GM12872 (cell line): ENCODE measurements around the gene NEMP2.

Source experiments
- TF ChIP-seq, protein P1 (sequence below): IDR thresholded peaks from 3 replicates; pipeline ENCODE4 v1.5.1; 2011; ENCODE audit warnings: low read depth, mild to moderate bottlenecking, low read length, moderate library complexity; ENCODE audit not compliant: insufficient read depth

NEMP2 gene

GRCh38 chr2:190569994-190570755, 35.7 kb upstream of the NEMP2 start:
- TF ChIP-seq, protein P1, sequence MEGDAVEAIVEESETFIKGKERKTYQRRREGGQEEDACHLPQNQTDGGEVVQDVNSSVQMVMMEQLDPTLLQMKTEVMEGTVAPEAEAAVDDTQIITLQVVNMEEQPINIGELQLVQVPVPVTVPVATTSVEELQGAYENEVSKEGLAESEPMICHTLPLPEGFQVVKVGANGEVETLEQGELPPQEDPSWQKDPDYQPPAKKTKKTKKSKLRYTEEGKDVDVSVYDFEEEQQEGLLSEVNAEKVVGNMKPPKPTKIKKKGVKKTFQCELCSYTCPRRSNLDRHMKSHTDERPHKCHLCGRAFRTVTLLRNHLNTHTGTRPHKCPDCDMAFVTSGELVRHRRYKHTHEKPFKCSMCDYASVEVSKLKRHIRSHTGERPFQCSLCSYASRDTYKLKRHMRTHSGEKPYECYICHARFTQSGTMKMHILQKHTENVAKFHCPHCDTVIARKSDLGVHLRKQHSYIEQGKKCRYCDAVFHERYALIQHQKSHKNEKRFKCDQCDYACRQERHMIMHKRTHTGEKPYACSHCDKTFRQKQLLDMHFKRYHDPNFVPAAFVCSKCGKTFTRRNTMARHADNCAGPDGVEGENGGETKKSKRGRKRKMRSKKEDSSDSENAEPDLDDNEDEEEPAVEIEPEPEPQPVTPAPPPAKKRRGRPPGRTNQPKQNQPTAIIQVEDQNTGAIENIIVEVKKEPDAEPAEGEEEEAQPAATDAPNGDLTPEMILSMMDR: no peak

GRCh38 chr2:190564838-190565237, 30.3 kb upstream of the NEMP2 start:
- TF ChIP-seq, protein P1: no peak

DNA sequence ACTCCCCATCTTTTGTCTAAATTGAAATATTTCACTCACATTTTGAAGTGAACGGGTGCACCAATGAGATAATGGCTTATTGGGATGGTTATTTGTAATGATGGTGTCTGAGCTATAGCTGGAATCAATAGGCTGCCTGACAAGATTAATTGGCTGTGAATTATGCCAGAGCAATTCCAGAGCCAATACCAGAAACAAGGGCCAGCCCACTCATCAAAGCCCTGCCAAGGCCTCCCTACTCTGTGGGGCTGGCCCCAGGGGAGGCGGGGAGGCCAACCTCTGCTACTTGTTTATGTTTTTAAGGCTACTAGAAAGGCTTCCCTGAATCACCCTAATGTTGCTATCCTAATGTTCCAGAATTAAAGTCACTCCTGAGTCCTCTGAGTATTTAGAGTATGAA, 29.1 kb upstream of the NEMP2 start:
- TF ChIP-seq, protein P1: no peak

DNA sequence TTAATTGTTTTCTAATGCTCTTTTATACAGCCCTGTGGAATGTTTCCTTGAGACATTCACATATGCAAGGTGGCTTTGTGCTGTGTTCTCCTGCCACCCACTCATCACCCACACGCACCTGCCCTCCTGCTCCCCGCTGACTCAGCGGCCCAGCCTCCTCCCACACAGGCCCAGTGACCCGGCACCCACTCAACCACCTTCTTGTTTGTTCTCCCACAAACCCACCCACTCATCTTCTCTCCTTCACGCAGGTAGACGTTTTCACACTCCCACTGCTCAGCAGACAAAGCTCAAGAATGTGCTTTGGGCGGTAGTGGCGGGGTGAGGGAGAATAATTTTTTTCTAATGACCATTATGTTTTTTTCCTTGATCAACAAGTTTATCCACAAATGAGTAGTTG, 28.6 kb upstream of the NEMP2 start:
- TF ChIP-seq, protein P1: no peak

GRCh38 chr2:190562121-190562520, 27.6 kb upstream of the NEMP2 start:
- TF ChIP-seq, protein P1: no peak

DNA sequence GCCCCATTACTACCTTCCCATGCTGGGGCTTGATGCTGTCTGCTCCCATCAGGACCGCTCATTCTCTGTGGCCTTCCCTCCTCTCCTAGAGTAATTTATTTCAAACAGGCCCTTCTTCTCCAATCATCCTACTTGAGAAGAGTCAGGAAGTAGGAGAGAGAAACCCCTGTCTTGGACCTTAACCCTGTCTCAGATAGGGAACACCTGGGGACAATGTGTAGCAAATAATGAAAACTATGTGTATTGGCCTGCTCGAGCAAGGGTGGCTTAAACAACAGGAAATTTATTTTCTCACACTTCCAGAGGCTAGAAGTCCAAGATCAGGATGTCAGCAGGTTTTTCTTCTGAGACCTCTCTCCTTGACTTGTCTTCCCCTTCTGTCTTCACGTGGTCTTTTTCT, 26.6 kb upstream of the NEMP2 start:
- TF ChIP-seq, protein P1: no peak

DNA sequence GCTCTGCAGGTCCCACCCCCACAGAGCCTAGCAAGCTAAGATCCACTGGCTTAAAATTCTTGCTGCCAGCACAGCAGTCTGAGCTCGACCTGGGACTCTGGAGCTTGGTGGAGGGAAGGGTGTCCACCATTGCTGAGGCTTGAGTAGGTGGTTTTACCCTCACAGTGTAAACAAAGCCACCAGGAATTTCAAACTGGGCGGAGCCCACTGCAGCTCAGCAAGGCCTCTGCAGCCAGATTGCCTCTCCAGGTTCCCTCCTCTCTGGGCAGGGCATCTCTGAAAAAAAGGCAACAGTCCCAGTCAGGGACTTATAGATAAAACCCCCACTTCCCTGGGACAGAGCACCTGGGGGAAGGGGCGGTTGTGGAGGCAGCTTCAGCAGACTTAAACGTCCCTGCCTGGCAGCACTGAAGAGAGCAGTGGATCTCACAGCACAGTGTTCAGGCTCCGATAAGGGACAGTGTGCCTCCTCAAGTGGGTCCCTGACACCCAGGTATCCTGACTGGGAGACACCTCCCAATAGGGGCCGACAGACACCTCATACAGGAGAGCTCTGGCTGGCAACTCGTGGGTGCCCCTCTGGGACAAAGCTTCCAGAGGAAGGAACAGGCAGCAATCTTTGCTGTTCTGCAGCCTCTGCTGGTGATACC, 20.0 kb upstream of the NEMP2 start:
- TF ChIP-seq, protein P1: no peak
